ENCODE measurements around the gene SLC12A7. TPM values are rescaled to one million over a fixed set of nuclear protein-coding genes. Genes with fewer than 3 reads are reported as not detected.
"Not testable (repeated sequence)": the region's sequence is repeated elsewhere in the genome, so short reads cannot be mapped to it uniquely, and the experiment has no call there.

SLC12A7 gene
- total RNA-seq, 1 donor from 2014 or later, result 32.1 TPM

GRCh38 chr5:1064383-1065142 is 47.3 kb downstream of the SLC12A7 start:
- Mint-ChIP-seq H3K27me3 (no peaks in the 10 kb centered on the region), H3K27ac (no peak overlapping the region), H3K4me1 (no peaks in the 10 kb centered on the region), H3K4me3 (no peak overlapping the region), H3K36me3 (ENCODE audit: low read depth) (peaks cover 13% of the 10 kb centered on the region), H3K9me3 (no peaks in the 10 kb centered on the region)
- intact Hi-C loops (cut with micrococcal nuclease), result no loop called here
- DNase-seq, result no peak

GRCh38 chr5:1063661-1064382 is 48.0 kb downstream of the SLC12A7 start:
- no peak overlapping the region for H3K4me3 Mint-ChIP-seq
- DNase-seq, result no peak

GRCh38 chr5:1062761-1063568 is 48.9 kb downstream of the SLC12A7 start:
- peaks cover 13% of the 10 kb centered on the region for H3K36me3 Mint-ChIP-seq (ENCODE audit: low read depth)
- H3K27ac Mint-ChIP-seq, result no peak overlapping the region
- DNase-seq, result no peak
- intact Hi-C loops (cut with micrococcal nuclease), result no loop called here
- no peak overlapping the region for H3K4me3 Mint-ChIP-seq
- H3K27me3 Mint-ChIP-seq, result no peaks in the 10 kb centered on the region
- H3K4me1 Mint-ChIP-seq, result no peaks in the 10 kb centered on the region
- H3K9me3 Mint-ChIP-seq, result no peaks in the 10 kb centered on the region

More at GRCh38 chr5:1063661-1064382, 48.0 kb downstream of the SLC12A7 start:
- Mint-ChIP-seq H3K4me1 (no peaks in the 10 kb centered on the region), H3K36me3 (ENCODE audit: low read depth) (peaks cover 13% of the 10 kb centered on the region), H3K9me3 (no peaks in the 10 kb centered on the region), H3K27ac (no peak overlapping the region), H3K27me3 (no peaks in the 10 kb centered on the region)
- intact Hi-C loops (cut with micrococcal nuclease), result no loop called here

GRCh38 chr5:1061916-1062315 is 49.9 kb downstream of the SLC12A7 start:
- H3K4me3 Mint-ChIP-seq, result no peak overlapping the region
- peaks cover 13% of the 10 kb centered on the region for H3K36me3 Mint-ChIP-seq (ENCODE audit: low read depth)
- H3K4me1 Mint-ChIP-seq, result no peaks in the 10 kb centered on the region
- no peaks in the 10 kb centered on the region for H3K9me3 Mint-ChIP-seq
- H3K27ac Mint-ChIP-seq, result no peak overlapping the region
- intact Hi-C loops (cut with micrococcal nuclease), result no loop called here
- DNase-seq, result no peak
- no peaks in the 10 kb centered on the region for H3K27me3 Mint-ChIP-seq

- intact Hi-C loops (cut with micrococcal nuclease); H3K27ac Mint-ChIP-seq; H3K4me3 Mint-ChIP-seq; H3K9me3 Mint-ChIP-seq; H3K27me3 Mint-ChIP-seq; H3K4me1 Mint-ChIP-seq; DNase-seq: not testable (repeated sequence)
- peaks cover 13% of the 10 kb centered on the region for H3K36me3 Mint-ChIP-seq (ENCODE audit: low read depth)
These were observed 50.6 kb downstream of the SLC12A7 start for GRCh38 chr5:1061292-1061691.

- DNase-seq, result no peak
- no peak overlapping the region for H3K27ac Mint-ChIP-seq
- H3K4me3 Mint-ChIP-seq, result no peak overlapping the region
- no peaks in the 10 kb centered on the region for H3K4me1 Mint-ChIP-seq
- H3K36me3 Mint-ChIP-seq (ENCODE audit: low read depth), result peaks cover 13% of the 10 kb centered on the region
- no peaks in the 10 kb centered on the region for H3K27me3 Mint-ChIP-seq
- H3K9me3 Mint-ChIP-seq, result no peaks in the 10 kb centered on the region
- intact Hi-C loops (cut with micrococcal nuclease), result no loop called here
These were observed 51.3 kb downstream of the SLC12A7 start for GRCh38 chr5:1060535-1060981.

GRCh38 chr5:1059884-1060263 is 52.0 kb downstream of the SLC12A7 start:
- intact Hi-C loops (cut with micrococcal nuclease), result no loop called here
- no peak for DNase-seq
- Mint-ChIP-seq H3K36me3 (ENCODE audit: low read depth) (peaks cover 13% of the 10 kb centered on the region), H3K4me1 (no peaks in the 10 kb centered on the region), H3K4me3 (no peak overlapping the region), H3K9me3 (no peaks in the 10 kb centered on the region), H3K27me3 (no peaks in the 10 kb centered on the region), H3K27ac (no peak overlapping the region)

- Mint-ChIP-seq H3K4me3 (no peak overlapping the region), H3K27me3 (no peaks in the 10 kb centered on the region), H3K4me1 (no peaks in the 10 kb centered on the region), H3K9me3 (no peaks in the 10 kb centered on the region), H3K27ac (no peak overlapping the region), H3K36me3 (ENCODE audit: low read depth) (peaks cover 9% of the 10 kb centered on the region)
- DNase-seq, result no peak
- intact Hi-C loops (cut with micrococcal nuclease), result no loop called here
These were observed 52.6 kb downstream of the SLC12A7 start for GRCh38 chr5:1058988-1059883.

- intact Hi-C loops (cut with micrococcal nuclease), result no loop called here
- Mint-ChIP-seq H3K4me1 (no peaks in the 10 kb centered on the region), H3K9me3 (no peaks in the 10 kb centered on the region), H3K4me3 (no peak overlapping the region), H3K27me3 (no peaks in the 10 kb centered on the region), H3K36me3 (ENCODE audit: low read depth) (peaks cover 11% of the 10 kb centered on the region), H3K27ac (no peak overlapping the region)
- DNase-seq, result no peak
These were observed 53.5 kb downstream of the SLC12A7 start for GRCh38 chr5:1058083-1058945.

GRCh38 chr5:1057485-1058082 is 54.3 kb downstream of the SLC12A7 start:
- Mint-ChIP-seq H3K27me3 (no peaks in the 10 kb centered on the region), H3K27ac (no peak overlapping the region), H3K9me3 (no peaks in the 10 kb centered on the region), H3K4me3 (no peak overlapping the region), H3K36me3 (ENCODE audit: low read depth) (peaks cover 11% of the 10 kb centered on the region), H3K4me1 (no peaks in the 10 kb centered on the region)
- intact Hi-C loops (cut with micrococcal nuclease), result no loop called here
- DNase-seq, result no peak

- intact Hi-C loops (cut with micrococcal nuclease), result no loop called here
- Mint-ChIP-seq H3K4me3 (no peak overlapping the region), H3K9me3 (no peaks in the 10 kb centered on the region), H3K27ac (no peak overlapping the region), H3K36me3 (ENCODE audit: low read depth) (peaks cover 12% of the 10 kb centered on the region), H3K4me1 (no peaks in the 10 kb centered on the region), H3K27me3 (no peaks in the 10 kb centered on the region)
- no peak for DNase-seq
These were observed 55.0 kb downstream of the SLC12A7 start for GRCh38 chr5:1056611-1057484.

Data from activated CD4-positive, alpha-beta T cell treated with anti-CD3 and anti-CD28 coated beads, Interleukin-2, amount 10 ng/mL, durations not matched to agents 24 days and 14 days (primary cell).